ENCODE data around the gene TBC1D16.

The TBC1D16 gene

GRCh38 chr17:79949656-79950209 lies 85.9 kb downstream of the TBC1D16 start:
- DNase-seq, result no peak

- no peak for DNase-seq
These were observed 86.6 kb downstream of the TBC1D16 start for GRCh38 chr17:79948945-79949655.

GRCh38 chr17:79948406-79948944 lies 87.2 kb downstream of the TBC1D16 start:
- DNase-seq, result no peak

GRCh38 chr17:79947351-79948031 lies 88.2 kb downstream of the TBC1D16 start:
- DNase-seq, result no peak

- no peak for DNase-seq
These were observed 89.1 kb downstream of the TBC1D16 start for GRCh38 chr17:79946352-79947231.

GRCh38 chr17:79945591-79946255 lies 89.9 kb downstream of the TBC1D16 start:
- no peak for DNase-seq

GRCh38 chr17:79944821-79945391 lies 90.8 kb downstream of the TBC1D16 start:
- no peak for DNase-seq

- no peak for DNase-seq
These were observed 91.3 kb downstream of the TBC1D16 start for GRCh38 chr17:79944251-79944812.

GRCh38 chr17:79943347-79944241 lies 92.1 kb downstream of the TBC1D16 start:
- DNase-seq, result no peak

- no peak for DNase-seq
These were observed 92.9 kb downstream of the TBC1D16 start for GRCh38 chr17:79942591-79943346.

GRCh38 chr17:79942011-79942405 lies 93.7 kb downstream of the TBC1D16 start:
- no peak for DNase-seq

- DNase-seq, result no peak
These were observed 94.3 kb downstream of the TBC1D16 start for GRCh38 chr17:79941088-79942010.

- DNase-seq, result no peak
These were observed 95.1 kb downstream of the TBC1D16 start for GRCh38 chr17:79940459-79941087.

GRCh38 chr17:79939755-79940458 lies 95.8 kb downstream of the TBC1D16 start:
- no peak for DNase-seq

- no peak for DNase-seq
These were observed 96.6 kb downstream of the TBC1D16 start for GRCh38 chr17:79939094-79939435.

GRCh38 chr17:79938336-79939093 lies 97.2 kb downstream of the TBC1D16 start:
- no peak for DNase-seq
